ENCODE data around the gene CALY.
A peak's percentile ranks its signal among the peaks of the same experiment; 100 is the strongest.

Gene CALY

DNA sequence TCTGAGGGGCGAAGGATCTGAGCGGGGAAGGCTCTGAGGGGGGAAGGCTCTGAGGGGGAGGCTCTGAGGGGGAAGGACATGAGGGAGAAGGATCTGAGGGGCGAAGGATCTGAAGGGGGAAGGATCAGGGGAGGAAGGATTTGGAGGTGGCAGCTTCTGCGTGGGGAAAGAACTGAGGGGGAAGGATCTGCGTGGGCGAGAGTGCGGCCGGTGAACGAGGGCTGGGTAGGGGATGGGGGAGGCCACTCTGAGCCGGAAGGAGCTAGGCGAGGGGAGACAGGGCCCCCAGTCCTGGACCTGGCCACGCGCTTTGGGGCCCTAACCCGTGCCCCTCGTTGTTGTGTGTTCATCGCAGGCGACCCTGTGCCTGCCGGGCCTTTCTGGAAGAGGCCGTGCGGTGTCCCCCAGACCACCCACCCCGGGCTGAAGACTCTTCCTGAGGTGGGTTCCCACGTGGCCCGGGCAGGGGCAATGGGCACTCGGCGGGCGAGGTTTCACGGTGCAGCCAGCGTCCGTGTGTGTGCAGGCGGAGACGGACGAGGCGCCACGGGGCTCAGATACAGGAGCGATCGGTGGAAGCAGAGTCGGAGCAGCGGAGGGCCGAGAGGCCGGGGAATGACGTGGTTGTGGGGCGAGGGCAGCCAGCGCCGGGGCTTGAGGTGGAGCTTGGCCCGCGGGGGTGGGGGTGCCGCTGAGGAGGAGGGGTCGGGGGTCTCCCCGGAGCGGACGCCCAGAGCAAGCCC lies 2.0 kb downstream of the CALY start:
- Histone ChIP-seq H3K9me3 (ENCODE audit: control insufficient read depth, insufficient read depth, low read length) (no peaks in the 10 kb centered on the region), H3K4me3 (ENCODE audit: low read depth, low read length) (peak overlapping the region; percentile 45), H3K27me3 (ENCODE audit: control insufficient read depth, insufficient read depth, low read length) (peaks cover 83% of the 10 kb centered on the region), H3K36me3 (ENCODE audit: control insufficient read depth, insufficient read depth, low read length) (no peaks in the 10 kb centered on the region), H3K9ac (ENCODE audit: low read depth, low read length) (no peak overlapping the region), H3K4me1 (ENCODE audit: control insufficient read depth, insufficient read depth, low read length) (no peaks in the 10 kb centered on the region)

DNA sequence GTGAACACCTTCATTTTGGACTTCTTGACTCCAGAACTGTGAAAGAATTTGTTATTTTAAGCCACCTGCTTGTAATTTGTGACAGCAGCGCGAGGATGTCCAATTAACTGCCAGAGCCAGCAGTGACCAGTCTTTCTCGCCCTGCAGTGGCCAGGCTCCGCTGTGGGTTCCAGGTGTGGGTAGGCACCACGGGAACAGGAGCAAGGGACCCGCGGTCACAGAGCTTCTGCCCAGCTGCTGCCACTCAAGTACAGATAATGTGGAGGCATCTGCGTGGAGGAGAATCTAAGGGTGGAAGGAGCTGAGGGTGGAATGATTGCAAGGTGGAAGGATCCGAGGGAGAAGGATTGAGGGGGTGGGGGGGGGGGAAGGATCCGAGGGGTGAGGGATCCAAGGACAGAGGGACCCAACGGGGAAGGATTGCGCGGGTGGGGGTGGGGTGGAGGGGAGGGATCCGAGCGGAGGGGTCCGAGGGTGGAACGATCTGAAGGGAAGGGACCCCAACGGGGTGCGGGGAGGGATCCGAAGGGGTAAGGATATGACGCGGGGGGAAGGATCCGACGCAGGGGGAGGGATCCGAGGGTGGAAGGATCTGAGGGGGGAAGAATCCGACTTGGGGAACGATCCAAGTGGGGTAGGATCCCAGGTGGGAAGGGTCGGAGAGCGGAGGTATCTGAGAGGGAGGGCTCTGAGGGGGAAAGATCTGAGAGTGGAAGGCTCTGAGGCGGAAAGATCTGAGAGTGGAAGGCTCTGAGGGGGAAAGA lies 3.6 kb downstream of the CALY start:
- no peaks in the 10 kb centered on the region for H3K9me3 ChIP-seq (ENCODE audit: control insufficient read depth, insufficient read depth, low read length)
- no peak overlapping the region for H3K4me3 ChIP-seq (ENCODE audit: low read depth, low read length)
- H3K36me3 ChIP-seq (ENCODE audit: control insufficient read depth, insufficient read depth, low read length): no peaks in the 10 kb centered on the region
- H3K27me3 ChIP-seq (ENCODE audit: control insufficient read depth, insufficient read depth, low read length): peaks cover 86% of the 10 kb centered on the region
- H3K4me1 ChIP-seq (ENCODE audit: control insufficient read depth, insufficient read depth, low read length): peaks cover 5% of the 10 kb centered on the region
- H3K9ac ChIP-seq (ENCODE audit: low read depth, low read length): no peak overlapping the region

- peaks cover 8% of the 10 kb centered on the region for H3K4me1 ChIP-seq (ENCODE audit: control insufficient read depth, insufficient read depth, low read length)
- no peak overlapping the region for H3K9ac ChIP-seq (ENCODE audit: low read depth, low read length)
- H3K9me3 ChIP-seq (ENCODE audit: control insufficient read depth, insufficient read depth, low read length): no peaks in the 10 kb centered on the region
- peaks cover 80% of the 10 kb centered on the region for H3K27me3 ChIP-seq (ENCODE audit: control insufficient read depth, insufficient read depth, low read length)
- H3K36me3 ChIP-seq (ENCODE audit: control insufficient read depth, insufficient read depth, low read length): no peaks in the 10 kb centered on the region
- H3K4me3 ChIP-seq (ENCODE audit: low read depth, low read length): no peak overlapping the region
These were observed 7.0 kb downstream of the CALY start for GRCh38 chr10:133329491-133330202.

GRCh38 chr10:133328358-133329343 lies 8.0 kb downstream of the CALY start:
- Histone ChIP-seq H3K4me3 (ENCODE audit: low read depth, low read length) (no peak overlapping the region), H3K9ac (ENCODE audit: low read depth, low read length) (no peak overlapping the region), H3K36me3 (ENCODE audit: control insufficient read depth, insufficient read depth, low read length) (no peaks in the 10 kb centered on the region), H3K4me1 (ENCODE audit: control insufficient read depth, insufficient read depth, low read length) (peaks cover 8% of the 10 kb centered on the region), H3K9me3 (ENCODE audit: control insufficient read depth, insufficient read depth, low read length) (no peaks in the 10 kb centered on the region), H3K27me3 (ENCODE audit: control insufficient read depth, insufficient read depth, low read length) (peaks cover 71% of the 10 kb centered on the region)

DNA sequence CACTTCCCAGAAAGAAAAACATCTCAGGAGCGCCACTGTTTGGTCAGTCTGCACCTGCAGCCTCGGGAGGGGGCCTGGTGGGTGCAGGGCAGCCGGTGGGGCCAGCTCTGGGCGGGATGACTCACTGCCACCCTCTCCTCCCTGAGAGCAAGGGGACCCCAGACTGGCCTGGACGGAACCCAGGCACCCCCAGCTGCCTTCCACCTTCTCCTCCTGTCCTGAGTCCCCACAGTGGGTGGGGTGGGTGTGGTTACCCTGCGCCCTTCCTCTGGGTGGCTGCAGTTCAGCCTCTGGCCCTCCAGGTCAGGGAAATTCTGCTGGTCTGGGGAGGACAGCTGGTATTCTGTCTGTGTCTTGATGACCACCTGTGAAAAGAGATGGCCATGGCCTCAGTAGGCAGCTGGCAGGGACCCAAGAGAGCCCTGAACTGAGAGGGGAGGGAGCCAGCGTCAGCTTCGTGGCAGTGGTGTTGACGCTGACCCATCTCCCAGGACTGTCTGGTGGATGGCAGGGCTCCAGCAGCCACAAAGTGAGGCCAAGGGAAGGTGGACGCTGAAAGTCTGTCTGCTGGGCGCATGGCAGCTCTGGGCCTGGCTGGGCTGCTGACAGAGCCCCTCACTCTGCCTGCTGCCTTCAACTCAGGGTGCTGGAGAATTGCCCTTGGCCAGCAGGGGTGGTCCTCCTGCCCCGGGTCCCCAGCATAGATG lies 8.9 kb downstream of the CALY start:
- no peaks in the 10 kb centered on the region for H3K9me3 ChIP-seq (ENCODE audit: control insufficient read depth, insufficient read depth, low read length)
- H3K4me1 ChIP-seq (ENCODE audit: control insufficient read depth, insufficient read depth, low read length): peaks cover 8% of the 10 kb centered on the region
- H3K27me3 ChIP-seq (ENCODE audit: control insufficient read depth, insufficient read depth, low read length): peaks cover 65% of the 10 kb centered on the region
- no peak overlapping the region for H3K4me3 ChIP-seq (ENCODE audit: low read depth, low read length)
- H3K9ac ChIP-seq (ENCODE audit: low read depth, low read length): no peak overlapping the region
- H3K36me3 ChIP-seq (ENCODE audit: control insufficient read depth, insufficient read depth, low read length): no peaks in the 10 kb centered on the region

DNA sequence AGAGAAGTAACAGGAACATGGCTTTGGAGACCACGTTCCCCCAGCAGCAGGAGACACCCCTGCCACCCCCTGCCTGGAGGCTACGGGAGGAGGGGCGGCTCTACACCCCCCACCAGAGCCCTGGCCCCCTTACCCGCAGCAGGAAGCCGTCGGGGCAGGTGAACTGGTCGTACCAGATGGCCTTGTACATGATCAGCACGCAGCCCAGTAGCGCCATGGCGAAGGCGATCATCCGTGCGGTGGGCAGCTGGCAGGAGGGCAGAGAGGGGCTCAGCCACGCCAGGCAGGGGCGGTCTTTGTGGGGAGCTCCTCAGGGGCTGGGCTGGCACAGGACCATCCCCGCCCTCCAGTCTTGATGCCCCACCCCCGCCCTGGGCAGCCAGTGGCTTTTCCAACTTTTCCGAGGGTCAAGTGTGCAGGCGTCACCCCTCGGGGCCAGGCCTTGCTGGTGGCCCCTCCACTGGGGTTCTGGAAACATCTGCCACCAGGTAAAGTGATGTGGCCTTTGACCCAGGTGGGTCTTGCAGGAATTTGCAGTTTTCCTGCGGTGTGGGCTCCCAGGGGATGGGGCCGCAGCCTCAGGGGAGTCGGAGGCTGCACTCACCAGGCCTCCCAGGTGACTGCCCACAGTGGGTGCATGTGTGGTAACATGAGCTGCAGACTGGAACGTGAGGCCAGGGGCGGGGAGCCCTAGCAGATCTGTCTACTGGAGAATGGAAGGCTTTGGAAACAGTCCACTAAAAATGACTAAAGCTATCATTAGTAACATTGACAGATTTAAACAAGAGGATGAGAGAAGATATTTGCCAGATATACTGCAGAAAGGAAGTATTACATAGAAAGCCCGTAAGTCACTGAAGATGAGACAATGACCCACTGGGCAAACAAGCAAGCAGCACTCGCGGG lies 9.7 kb downstream of the CALY start:
- H3K36me3 ChIP-seq (ENCODE audit: control insufficient read depth, insufficient read depth, low read length): no peaks in the 10 kb centered on the region
- H3K9ac ChIP-seq (ENCODE audit: low read depth, low read length): no peak overlapping the region
- H3K27me3 ChIP-seq (ENCODE audit: control insufficient read depth, insufficient read depth, low read length): peaks cover 57% of the 10 kb centered on the region
- no peaks in the 10 kb centered on the region for H3K9me3 ChIP-seq (ENCODE audit: control insufficient read depth, insufficient read depth, low read length)
- no peak overlapping the region for H3K4me3 ChIP-seq (ENCODE audit: low read depth, low read length)
- H3K4me1 ChIP-seq (ENCODE audit: control insufficient read depth, insufficient read depth, low read length): peaks cover 8% of the 10 kb centered on the region

GRCh38 chr10:133326223-133326551 lies 10.5 kb downstream of the CALY start:
- Histone ChIP-seq H3K9me3 (ENCODE audit: control insufficient read depth, insufficient read depth, low read length) (no peaks in the 10 kb centered on the region), H3K27me3 (ENCODE audit: control insufficient read depth, insufficient read depth, low read length) (peaks cover 49% of the 10 kb centered on the region), H3K36me3 (ENCODE audit: control insufficient read depth, insufficient read depth, low read length) (no peaks in the 10 kb centered on the region), H3K4me1 (ENCODE audit: control insufficient read depth, insufficient read depth, low read length) (peaks cover 8% of the 10 kb centered on the region), H3K9ac (ENCODE audit: low read depth, low read length) (no peak overlapping the region), H3K4me3 (ENCODE audit: low read depth, low read length) (peak overlapping the region; percentile 55)

DNA sequence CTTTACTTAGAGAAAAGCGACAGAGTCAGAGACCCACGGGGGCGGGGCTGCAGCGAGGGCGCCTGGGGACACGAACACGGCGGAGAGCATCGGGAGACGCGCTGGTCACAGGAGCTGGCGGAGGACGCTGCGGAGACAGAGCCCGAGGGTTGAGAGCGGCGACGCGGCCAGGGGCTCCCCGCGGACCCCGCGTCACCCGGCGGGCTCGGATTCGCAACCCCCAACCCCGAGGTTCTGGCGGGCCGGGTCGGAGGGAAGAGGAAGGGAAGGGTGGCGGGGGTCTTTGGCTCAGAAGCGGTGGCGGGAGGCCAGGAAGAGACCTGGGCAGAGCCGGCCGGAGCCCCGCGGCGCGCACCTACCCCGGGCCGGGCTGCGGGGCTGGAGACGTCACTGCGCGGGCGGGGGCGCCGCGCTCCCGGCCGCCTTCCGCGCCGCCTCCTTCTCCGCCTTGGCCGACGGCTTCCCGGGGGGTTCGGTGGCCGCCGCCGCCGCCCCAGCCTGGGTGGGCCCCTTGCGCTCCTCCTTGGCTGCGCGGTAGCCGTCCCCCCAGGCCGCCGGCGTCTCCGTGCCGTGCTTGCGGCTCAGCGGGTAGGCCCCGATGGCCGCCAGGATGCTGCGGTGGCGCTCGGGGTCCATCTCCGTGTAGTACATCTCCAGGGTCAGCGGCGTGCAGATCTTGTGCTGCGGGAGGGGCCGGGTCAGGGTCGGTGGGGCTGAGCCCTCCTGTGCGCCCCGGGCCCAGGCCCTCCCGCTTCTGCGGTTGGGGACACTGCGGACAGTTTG lies 11.1 kb downstream of the CALY start:
- H3K36me3 ChIP-seq (ENCODE audit: control insufficient read depth, insufficient read depth, low read length): no peaks in the 10 kb centered on the region
- H3K27me3 ChIP-seq (ENCODE audit: control insufficient read depth, insufficient read depth, low read length): peaks cover 43% of the 10 kb centered on the region
- no peaks in the 10 kb centered on the region for H3K9me3 ChIP-seq (ENCODE audit: control insufficient read depth, insufficient read depth, low read length)
- peaks cover 8% of the 10 kb centered on the region for H3K4me1 ChIP-seq (ENCODE audit: control insufficient read depth, insufficient read depth, low read length)
- H3K4me3 ChIP-seq (ENCODE audit: low read depth, low read length): peak overlapping the region; percentile 55
- H3K9ac ChIP-seq (ENCODE audit: low read depth, low read length): no peak overlapping the region

DNA sequence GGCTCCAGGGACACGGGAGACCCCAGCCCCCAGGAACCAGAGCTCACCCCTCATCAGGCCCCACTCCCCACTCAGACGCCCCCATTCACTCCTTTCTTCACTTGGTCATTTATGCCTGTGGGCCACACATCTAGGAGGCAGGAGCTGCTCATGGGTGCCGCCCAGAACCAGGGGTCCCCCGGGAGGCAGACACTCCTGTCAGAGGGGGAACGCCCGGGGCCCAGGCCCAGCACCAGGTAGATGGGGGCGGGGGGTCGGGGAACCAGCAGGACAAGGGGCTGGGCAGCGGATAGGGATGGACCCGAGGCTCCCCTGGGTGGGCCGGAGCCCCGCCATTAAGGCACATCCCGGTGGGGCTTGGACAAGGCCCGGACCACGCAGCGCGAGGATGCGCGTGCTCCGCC lies 11.8 kb downstream of the CALY start:
- H3K4me3 ChIP-seq (ENCODE audit: low read depth, low read length): peak overlapping the region; percentile 18
- peaks cover 41% of the 10 kb centered on the region for H3K27me3 ChIP-seq (ENCODE audit: control insufficient read depth, insufficient read depth, low read length)

More for the DNA sequence above, 11.8 kb downstream of the CALY start:
- H3K4me1 ChIP-seq (ENCODE audit: control insufficient read depth, insufficient read depth, low read length): peaks cover 8% of the 10 kb centered on the region
- no peaks in the 10 kb centered on the region for H3K36me3 ChIP-seq (ENCODE audit: control insufficient read depth, insufficient read depth, low read length)
- no peak overlapping the region for H3K9ac ChIP-seq (ENCODE audit: low read depth, low read length)
- no peaks in the 10 kb centered on the region for H3K9me3 ChIP-seq (ENCODE audit: control insufficient read depth, insufficient read depth, low read length)
